ENCODE results near the gene MSRB3. TPM values are rescaled to one million over a fixed set of nuclear protein-coding genes. Genes with fewer than 3 reads are reported as not detected.

MSRB3 gene
- total and polyA plus RNA-seq, 2 of the 8 experiments (the other 6 are each of a cell fraction or from before 2014, with no cell fraction given), result 0.32 to 1.2 TPM

DNA sequence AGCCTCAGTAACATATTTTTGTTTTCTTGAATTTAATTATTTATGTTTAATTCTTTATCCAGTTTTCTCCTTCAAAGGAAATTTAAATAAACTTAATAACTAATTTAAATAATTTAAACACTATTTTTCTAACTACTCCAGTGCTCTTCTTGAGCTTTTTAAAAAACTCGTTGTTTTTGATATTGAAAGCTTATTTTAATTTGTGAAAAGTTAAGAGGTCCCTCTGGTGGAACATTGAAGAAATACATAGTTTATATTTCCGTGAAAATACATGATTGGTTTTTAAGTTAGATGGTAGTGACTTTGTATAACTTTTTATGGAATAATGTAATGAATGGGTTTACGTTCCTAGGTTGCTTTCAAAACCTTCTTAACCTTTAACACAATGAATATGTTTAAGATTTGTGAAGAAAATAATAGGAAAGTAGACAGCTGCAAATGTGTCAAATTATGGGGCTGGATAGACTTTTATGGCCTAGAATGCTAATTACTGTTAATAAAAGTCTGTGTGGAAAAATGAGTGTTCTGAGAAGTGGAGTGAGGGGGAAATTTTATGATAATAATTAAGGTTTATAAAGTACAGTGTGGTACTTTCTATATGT, 45.9 kb upstream of the MSRB3 start:
- WGBS, 2 experiments (ENCODE audit: extremely low coverage in 1 of 2, insufficient coverage in 1 of 2, insufficient read length in 1 of 2, insufficient replicate concordance in 2 of 2, low coverage in 1 of 2, low lambda C conversion rate in 2 of 2, missing lambda C conversion rate in 1 of 2), result 66% methylated on average over 3 of the region's 3 CpGs; no CpG with 5 or more reads in 1 of the 2 experiments
- no peak overlapping the region for H3K4me2 ChIP-seq (ENCODE audit: insufficient read depth in 1 of 2, low read depth in 2 of 2, low read length in 2 of 2)
- H3K18ac ChIP-seq (ENCODE audit: extremely low read depth, low read length), result no peak overlapping the region

More for the DNA sequence above, 45.9 kb upstream of the MSRB3 start:
- Histone ChIP-seq H2BK12ac (ENCODE audit: low read depth, low read length) (no peak overlapping the region), H2AK5ac (ENCODE audit: low read depth, low read length) (no peak overlapping the region), H4K91ac (replicated peaks; ENCODE audit: insufficient read length, low read length) (no peak overlapping the region), H3K56ac (replicated peaks; ENCODE audit: insufficient read length, low read depth, low read length) (no peak overlapping the region), H3K23ac (ENCODE audit: insufficient read length) (no peak overlapping the region), H3K4me3 (ENCODE audit: extremely low read depth in 1 of 4, insufficient read depth in 2 of 4, low read depth in 3 of 4, low read length in 4 of 4) (no peak overlapping the region), H3K79me2 (ENCODE audit: control insufficient read depth in 1 of 2, insufficient read depth in 2 of 2, low read length in 2 of 2) (peaks cover 0 to 22% of the 10 kb centered on the region in 2 experiments; a peak in 2 of 4 replicates), H4K8ac (ENCODE audit: extremely low read depth, insufficient read depth, low read length) (no peak overlapping the region), H3K4me1 (replicated peaks in 1 of 4; ENCODE audit: control insufficient read depth in 3 of 4, insufficient read depth in 4 of 4, low read length in 3 of 4) (no peaks in the 10 kb centered on the region), H2BK5ac (ENCODE audit: low read depth, low read length) (no peak overlapping the region), H3K4ac (replicated peaks; ENCODE audit: insufficient read length, low read depth, low read length) (no peak overlapping the region), H4K5ac (ENCODE audit: insufficient read length, low read depth, low read length) (no peak overlapping the region), H3K23me2 (ENCODE audit: low read depth, low read length) (no peaks in the 10 kb centered on the region), H3K14ac (ENCODE audit: insufficient read length) (no peak overlapping the region), H3K27me3 (replicated peaks in 1 of 4; ENCODE audit: control insufficient read depth in 3 of 4, extremely low read depth in 1 of 4, insufficient read depth in 3 of 4, low read length in 3 of 4) (no peaks in the 10 kb centered on the region), H4K20me1 (replicated peaks in 1 of 2; ENCODE audit: control insufficient read depth in 1 of 2, insufficient read depth in 2 of 2, low read length in 2 of 2) (no peaks in the 10 kb centered on the region), H3K79me1 (ENCODE audit: low read depth, low read length) (no peaks in the 10 kb centered on the region), H2AFZ (ENCODE audit: low read length) (no peak overlapping the region), H3K9me3 (ENCODE audit: insufficient read depth in 2 of 2, low read depth in 1 of 2, low read length in 1 of 2) (peaks cover 0 to 12% of the 10 kb centered on the region in 2 experiments; a peak in 1 of 4 replicates), H3K9ac (replicated peaks in 1 of 4; ENCODE audit: extremely low read depth in 1 of 4, low read depth in 3 of 4, low read length in 3 of 4) (no peak overlapping the region), H2BK120ac (replicated peaks; ENCODE audit: low read depth, low read length) (no peak overlapping the region), H2BK20ac (ENCODE audit: low read length) (no peak overlapping the region), H3K27ac (ENCODE audit: low read depth, low read length) (no peak overlapping the region), H2BK15ac (ENCODE audit: low read length) (no peak overlapping the region), H3K36me3 (ENCODE audit: control insufficient read depth in 2 of 4, insufficient read depth in 4 of 4, low read length in 3 of 4) (peaks cover 0 to 13% (median 7%) of the 10 kb centered on the region in 4 experiments; a peak in 4 of 8 replicates)
- ChIA-PET CTCF (ENCODE audit: partially characterized antibody) (interaction anchor here (0.7 to 2.9 kb wide), 18 partner anchors 9 to 440 kb away, joined by 3 to 17 read pairs (median 4); partner anchors contain the start of gene LEMD3), POLR2A (ENCODE audit: partially characterized antibody) (interaction anchor here (0.6 kb wide), 1 partner anchor 16 kb away, joined by 3 read pairs; no protein-coding TSS in a partner anchor)
- TF ChIP-seq GABPA (IDR thresholded peaks at IDR 0.05; ENCODE audit: borderline replicate concordance, insufficient read depth, low read length), result no peak
- TF ChIP-seq RAD21 (IDR thresholded peaks at IDR 0.05 in 1 of 2, conservative IDR thresholded peaks at IDR 0.05 in 1 of 2; ENCODE audit: low read depth in 2 of 2, low read length in 2 of 2), result peak in 1 of 2 experiments; percentile 18; a peak in 2 of 4 replicates
- FAIRE-seq (no peak), DNase-seq (ENCODE audit: low read depth in 1 of 2, low spot score in 2 of 2) (no peak)
